NCI-H2227 treated with DMSO at 0.1 percent for 48 hours (cell line): ENCODE results near the gene LRMDA.

Source experiments
- DNase-seq: peaks from one replicate; lab custom pipeline; 2025; lab: John Stamatoyannopoulos, UW

Gene LRMDA

DNA sequence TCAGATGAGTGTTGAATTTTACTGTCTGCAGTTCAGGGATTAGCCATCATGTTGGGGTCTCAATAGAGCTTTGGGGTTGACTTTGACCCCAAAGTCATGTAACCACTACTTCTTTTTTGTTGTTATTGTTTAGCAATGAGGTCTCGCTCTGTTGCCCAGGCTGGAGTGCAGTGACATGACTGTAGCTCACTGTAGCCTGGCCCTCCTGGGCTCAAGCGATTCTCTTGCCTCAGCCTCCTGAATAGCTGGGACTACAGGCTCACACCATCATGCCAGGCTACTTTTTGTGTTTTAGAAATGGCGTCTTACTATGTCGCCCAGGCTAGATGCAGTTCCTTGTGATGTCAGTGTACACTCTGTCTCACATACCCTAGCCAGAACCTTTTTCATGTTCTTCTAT lies 598.4 kb downstream of the LRMDA start:
- DNase-seq: no peak

DNA sequence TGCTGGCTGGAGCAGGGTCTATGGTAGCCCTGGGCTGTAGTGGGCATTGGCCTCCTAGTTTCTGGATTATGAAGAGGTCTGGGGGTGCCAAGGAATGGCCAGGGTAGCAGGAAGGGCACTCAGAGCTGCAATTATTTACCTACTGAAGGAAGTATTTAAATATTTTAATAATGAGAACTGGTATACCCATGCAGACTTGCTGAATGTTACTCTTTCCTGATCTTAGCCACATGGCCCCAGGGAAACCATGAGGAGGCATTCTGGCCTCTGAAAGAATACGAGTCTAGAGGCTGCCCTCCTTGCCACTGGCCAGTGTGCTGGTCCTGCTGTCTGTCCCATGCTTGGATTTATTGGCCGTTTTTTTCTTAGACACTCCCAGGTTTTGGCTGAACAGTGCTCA lies 599.7 kb downstream of the LRMDA start:
- no peak for DNase-seq

DNA sequence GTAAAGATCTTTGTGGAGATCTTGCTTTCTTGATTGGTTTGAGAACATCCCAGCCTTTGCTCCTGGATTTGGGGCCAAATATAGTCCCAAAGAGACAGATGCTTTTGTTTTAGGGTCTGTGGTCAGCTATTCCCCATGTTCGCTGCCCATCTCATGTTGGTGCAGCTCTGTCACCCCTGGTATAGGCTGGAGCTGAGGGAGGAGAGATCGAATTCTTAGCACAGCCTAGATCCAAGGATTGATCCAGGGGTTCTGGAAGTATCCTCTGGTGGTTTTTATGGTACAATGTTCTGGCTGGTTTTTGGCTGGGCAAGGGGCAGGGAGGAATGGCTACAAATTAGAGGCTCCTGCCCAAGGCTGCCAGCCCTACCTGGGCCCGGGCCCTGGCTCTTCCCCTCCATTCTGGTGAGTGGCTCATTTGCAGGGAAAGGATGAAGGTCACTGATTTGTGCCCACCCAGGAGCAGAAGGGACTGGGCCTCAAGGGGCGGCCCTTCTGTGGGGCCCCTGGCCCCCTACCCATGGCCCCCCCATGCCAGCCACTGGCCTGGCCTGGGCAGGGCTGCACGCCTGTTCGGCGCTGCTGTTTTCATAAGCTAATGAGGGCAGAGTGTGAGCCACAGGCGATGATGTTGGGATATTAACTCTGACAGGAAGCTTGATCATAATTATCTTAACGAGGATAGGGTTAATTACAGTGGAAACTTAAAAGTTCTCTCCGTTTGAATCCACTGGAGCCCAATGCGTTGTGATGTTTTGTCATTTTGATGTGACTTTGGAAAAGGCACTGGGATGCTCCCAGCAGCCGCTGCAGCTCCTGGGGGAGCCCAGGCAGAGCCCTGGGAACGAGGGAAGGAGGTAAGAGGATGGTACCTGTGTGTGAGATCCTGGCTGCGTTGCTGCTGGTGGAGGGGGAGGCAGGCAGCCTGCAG lies 600.6 kb downstream of the LRMDA start:
- no peak for DNase-seq

DNA sequence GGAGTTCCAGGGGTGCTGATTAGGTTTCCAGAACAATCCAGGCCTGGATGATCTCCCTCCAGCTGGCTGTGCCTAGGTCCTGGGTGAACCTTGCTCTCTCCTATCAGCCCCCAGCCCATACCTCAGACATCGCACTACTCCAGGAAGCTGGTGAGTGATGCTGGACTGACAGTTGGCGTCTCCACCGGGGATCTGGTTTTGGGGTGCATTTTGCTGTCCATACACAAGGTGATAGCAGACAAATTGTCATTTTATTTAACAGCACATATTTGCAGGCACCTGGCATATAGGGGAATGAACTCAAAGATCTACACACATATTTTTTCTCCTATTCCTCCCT lies 601.2 kb downstream of the LRMDA start:
- no peak for DNase-seq

DNA sequence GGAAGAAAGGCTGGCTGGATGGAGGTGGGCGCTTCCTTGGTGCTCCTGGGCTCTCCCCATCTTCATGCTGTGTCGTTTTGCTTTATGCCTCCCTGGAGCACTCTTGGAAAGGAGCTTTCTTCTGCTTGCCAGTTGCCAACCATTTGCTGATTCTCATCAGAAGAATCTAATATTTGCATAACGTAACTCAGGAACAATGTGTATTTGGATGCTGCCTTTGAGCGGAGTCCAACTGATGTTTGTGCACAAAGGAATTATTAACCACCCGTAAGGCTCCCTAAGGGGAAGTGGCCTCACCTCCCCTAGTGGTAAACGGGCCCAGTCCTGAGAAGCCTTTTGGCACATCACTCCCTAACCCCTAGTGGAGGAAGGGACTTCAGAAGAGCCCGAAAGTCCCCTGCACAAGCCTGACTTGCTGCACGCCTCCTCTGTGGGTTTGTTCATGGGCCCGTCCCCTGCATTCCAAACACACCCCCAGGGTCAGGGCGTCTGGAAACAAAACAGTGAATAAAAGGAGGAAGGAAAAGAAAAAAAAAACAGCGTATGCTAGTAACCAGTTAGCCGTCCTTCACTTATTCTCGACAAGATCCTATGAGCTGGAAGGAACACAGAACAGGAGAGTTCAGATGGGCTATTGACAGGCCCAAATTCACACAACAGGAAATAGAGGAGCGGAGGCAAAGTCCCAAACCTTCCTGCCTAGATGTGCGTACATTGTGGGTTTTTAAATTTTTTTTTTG lies 602.2 kb downstream of the LRMDA start:
- DNase-seq: no peak

DNA sequence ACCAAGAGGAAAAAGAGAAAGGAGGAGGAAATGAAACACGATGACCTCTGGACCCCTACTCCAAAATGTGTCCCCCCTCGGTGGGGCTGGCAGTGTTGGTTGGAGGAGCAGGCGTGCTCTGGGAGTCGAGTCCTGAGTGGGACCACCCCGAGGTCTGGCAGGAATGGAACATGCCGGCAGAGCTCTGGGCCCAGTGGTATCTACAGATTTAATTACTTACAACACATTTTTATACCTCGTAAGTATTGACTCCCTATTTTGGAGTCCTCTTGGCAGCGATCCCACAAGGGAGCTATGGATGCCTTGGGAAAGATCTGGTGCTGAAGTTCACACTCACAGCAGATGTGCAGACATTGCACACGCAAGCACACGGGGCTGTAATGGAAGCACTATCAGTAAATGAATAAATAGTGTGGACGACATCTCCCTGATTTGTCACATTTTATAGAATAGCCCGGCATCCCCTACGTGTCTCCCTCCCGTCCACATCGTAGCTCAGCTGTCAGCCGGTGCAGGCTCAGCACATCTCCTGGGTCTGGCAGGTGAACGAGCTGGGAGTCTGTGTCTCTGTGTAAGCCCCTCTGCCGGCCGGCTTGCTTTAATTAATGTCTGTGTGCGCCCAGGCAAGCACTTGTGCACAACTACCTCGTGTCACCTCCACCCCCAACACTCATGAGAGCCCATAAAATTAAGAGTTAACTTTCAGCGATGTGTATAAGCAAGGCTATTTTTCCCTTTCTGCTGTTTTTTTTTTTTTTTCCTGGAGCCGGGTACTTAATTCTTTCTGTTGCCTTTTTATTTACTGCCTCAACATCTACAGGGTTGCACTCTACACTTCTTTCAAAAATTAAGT lies 603.2 kb downstream of the LRMDA start:
- peak; percentile 4 for DNase-seq

DNA sequence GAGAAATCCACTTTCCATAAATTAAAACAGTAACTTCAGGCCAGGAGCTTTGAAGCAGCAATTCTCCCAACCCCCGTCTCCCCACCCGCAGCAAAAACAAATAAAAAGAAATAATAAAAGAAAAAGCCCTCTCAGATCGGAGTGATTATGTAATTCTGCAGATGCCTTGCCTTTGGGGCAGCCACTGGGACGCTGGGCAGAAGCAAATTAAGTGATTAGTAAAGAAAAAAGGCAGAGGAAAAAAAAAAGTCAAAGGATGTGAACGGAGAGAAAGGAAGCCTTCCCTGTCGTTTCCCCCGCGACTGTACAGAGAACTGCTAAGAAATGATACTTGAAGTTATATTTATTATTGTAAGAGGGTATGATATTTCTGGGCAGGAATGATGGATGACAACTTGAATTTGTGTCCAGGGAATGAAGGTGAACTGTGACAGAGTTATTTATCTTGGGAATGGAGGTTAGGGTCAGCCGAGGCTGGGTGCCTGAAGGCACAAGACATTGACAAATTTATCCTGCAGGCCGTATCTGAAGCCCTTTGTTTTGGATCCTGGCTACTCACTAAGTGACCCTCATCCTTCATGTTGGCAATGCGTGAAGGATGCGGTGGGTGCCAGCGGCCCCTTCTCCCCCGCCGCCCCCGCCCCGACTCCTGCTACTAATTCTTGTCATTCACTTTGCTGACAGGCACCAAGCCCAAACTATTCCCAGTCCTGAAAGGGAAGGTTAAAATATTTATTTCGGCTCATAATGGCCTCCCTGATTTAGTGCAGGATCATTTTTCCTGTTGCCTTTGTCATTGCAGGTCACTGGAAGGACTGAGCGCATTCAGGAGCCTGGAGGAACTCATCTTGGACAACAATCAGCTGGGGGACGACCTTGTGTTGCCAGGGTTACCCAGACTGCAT lies 604.0 kb downstream of the LRMDA start:
- DNase-seq: no peak

DNA sequence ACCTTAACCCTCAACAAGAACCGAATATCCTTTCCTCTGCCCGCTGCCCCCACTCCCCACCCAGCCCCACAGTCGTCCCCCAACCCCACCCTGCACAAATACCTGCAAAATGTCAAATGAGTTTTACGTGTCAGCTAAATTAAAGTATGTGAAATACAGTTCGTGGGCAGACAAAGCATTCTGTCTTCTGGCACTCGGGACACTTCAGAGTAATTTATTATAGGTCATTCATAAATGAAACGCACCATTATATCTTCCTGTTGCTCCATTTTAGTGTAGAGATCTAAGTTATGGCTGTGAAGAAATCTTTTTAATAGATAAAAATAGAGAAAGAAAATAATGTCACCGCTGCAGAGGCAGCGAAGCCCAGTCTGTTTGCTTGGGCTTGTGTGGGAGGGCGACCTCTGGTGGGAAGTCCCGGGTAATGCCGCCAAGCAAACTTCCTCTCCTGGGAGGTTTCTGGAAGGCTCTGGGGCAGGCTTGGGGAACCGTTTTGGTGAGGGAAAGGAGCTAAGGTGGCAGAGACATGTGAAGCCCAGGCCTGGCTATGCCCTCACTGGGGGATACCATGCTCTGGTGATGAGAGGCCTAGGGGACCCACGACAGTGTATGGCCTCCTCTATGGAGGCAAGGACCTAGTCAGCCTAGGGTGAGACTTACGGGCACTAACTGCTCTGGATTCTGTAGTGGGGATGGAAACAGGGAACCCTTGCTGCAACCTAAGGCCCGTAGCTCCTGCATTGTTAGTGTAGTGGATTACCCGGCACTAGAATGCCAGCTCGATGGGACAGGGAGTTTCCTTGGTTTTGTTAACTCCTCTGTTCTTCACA lies 604.9 kb downstream of the LRMDA start:
- peak; percentile 30 for DNase-seq

DNA sequence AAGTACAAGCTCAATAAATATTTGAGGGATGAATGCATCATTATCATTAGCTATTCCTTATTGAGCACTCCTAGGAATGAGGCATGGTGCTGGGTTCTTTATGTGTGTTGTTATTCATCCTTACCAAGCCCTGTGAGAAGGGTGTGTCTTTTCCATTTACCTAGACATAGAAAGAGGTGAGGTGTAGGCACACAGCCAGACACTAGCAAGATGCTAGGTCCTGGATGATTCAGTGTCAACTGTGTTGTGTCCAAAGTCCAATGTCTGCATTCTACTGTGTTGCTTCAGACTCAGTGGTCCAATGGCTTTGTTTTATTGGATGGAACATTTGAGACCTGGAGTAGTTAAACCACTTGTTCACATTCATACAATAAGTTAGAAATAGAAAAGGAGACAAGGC lies 605.5 kb downstream of the LRMDA start:
- DNase-seq: no peak

DNA sequence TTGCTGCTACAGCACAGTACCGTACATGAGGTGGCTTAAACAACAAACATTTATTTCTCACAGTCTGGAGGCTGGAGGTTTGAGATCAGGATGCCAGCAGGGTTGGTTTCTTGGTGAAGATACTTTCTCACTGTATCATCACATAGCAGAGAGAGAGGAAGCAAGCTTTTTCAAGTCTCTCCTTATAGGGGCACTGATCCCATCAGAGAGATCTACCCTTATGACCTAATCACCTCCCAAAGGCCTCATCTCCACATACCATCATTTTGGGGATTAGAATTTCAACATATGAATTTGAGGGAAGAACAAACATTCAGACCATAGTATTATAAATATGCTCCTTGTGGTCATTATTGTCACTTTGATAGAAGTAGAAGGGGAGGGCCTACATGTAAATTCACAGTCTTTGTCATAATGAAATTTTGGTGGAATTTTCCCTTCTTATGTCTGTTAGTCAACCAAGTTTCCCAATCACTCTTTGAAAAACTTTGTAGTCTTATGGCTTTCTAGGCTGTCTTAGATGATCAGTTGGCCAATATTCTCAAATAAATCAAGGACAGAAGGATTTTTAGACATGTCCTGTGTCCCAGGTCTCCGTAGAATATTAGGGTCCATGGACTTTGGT lies 606.2 kb downstream of the LRMDA start:
- no peak for DNase-seq

DNA sequence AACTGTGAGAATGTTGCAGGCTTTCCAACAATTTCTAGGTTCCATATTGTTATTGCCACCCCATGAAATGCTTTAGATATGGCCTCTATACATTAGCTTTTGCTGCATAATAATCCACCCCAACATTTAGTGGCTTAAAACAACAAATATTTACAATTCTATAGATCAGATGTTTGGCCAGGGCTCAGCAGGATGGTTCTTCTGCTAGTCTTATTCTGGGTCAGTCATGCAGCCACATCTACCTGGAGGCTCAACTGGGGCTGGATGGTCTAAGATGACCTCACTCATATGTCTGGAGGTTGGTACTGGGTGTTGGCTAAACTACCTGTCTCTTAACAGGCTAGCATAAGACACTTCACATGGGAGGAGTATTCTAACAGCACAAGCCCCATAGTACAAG lies 607.3 kb downstream of the LRMDA start:
- no peak for DNase-seq

DNA sequence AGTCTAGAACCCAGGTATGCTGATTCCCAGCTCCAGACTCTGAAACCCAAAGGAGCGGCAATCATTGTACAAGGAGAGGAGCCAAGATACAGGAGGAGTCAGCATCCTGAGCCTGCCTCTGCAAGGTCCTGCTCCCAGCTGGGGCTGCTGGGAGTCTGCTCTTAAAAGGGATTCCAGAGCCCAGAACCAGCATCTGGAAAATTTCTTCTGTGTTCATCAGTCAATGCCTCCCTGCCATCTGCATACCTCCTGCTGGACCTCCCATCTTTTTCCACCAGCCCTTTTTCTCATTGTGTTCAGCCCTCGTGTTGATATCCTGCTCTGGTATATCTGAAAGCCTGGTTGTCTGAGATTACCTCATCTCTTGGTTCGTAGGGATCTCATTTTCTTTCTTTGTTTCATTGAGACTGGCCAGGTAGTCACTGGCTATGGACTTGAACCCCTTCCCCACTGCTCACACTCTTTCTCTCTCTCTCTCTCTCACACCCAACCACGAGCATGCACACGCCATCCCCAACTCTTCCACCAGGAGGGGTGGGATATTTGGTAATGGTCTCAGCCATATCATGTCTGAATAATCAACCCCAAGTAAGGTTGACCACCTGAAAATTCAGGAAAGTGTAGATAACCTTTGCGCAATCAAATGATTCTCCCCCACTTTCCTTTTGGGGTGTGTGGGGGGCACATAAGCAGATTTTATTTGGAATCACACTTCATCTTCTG lies 608.8 kb downstream of the LRMDA start:
- no peak for DNase-seq

DNA sequence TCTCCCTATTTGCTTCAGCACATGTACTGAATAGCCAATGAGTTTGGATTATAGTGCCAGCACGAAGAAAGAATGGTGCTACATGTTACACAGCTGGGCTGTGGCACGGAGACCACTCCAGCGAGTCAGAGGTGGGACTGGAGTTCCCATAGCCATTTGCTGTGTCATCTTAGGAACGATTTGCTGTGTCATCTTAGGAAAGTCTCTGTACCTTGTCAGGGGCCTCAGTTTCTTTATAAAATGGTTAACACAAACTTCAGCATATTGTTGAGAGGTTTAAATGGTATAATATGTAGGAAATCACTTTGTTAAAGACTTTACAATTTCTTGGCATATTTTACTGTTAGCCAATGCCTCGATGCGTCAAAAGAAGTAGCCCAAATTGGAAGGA lies 609.4 kb downstream of the LRMDA start:
- no peak for DNase-seq

DNA sequence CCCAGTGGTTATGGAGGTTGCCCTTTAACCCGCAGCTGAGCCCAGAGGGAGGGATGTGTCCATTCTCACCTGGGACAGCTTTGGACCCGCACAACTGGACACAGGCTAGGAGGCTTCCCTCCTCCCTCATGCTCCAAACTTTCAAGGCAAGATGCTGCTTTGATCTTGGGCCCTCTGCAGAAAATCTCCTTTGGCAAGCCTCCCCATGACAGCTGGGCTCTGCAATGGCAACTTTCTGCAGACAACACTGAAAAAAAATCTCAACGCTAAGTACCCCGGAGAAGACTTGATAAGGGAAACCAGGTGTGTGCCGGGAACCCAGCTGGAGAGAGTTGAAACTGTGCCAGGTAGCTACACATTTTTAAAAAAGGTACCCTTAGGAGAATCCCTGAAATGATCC lies 610.1 kb downstream of the LRMDA start:
- DNase-seq: no peak

DNA sequence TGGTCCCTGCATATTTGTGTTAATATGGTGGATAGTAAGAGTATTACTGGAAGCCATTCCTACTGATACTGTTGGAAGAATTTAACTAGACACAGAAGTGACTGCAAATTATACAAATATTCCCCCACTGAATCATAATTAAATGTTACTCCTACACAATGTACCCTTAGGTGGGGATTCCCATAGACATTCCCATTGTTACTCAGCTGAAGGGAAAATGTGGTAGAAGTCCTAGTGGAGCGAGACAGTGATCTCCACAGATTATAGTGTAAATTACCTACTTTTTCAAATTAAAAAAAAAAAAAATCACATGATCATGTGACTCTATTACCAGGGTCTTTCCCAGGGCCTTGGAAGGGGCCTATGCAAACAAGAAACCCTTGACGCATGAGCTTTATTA lies 611.8 kb downstream of the LRMDA start:
- DNase-seq: no peak

DNA sequence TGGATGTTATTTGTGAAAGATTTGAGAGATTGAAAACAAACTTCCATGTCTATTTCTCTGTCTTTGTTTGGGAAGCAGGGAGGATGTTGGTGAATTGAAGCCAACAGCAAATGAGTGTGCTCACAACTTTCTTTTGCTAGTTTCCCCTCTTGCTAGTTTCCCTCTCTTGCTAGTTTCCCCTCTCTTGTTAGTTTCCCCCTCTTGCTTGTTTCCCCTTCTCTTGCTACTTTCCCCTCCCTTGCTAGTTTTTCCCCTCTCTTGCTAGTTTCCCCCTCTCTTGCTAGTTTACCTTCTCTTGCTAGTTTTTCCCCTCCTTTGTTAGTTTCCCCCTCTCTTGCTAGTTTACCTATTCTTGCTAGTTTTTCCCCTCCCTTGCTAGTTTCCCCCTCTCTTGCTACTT lies 613.3 kb downstream of the LRMDA start:
- no peak for DNase-seq

DNA sequence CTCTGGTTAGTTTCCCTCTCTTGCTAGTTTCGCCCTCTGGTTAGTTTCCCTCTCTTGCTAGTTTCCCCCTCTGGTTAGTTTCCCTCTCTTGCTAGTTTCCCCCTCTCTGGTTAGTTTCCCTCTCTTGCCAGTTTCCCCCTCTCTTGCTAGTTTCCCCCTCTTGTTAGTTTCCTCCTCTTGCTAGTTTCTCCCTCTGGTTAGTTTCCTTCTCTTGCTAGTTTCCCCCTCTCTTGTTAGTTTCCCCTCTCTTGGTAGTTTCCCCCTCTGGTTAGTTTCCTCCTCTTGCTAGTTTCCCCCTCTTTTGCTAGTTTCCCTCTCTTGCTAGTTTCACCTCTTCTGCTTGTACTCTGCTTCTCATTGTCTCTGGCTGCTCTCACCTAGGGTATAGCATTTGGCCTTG lies 613.8 kb downstream of the LRMDA start:
- DNase-seq: no peak

DNA sequence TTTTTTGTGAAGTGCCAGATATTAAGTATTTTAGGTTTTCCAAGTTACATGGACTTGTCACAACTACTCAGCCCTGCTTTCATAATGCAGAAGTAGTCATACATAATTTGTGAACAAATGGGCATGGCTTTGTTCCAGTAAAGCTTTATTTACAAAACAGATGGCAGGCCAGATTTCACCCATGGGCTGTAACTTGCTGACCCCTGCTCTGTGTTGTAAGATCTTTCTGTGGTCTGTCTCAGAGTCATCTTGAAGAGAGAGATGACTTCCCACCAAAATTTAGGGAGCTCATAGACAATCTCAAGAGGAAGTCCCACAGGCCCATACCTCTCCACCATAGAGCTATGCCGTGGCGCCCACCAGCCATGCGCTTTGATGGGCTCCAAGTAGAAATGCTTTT lies 616.1 kb downstream of the LRMDA start:
- DNase-seq: no peak

DNA sequence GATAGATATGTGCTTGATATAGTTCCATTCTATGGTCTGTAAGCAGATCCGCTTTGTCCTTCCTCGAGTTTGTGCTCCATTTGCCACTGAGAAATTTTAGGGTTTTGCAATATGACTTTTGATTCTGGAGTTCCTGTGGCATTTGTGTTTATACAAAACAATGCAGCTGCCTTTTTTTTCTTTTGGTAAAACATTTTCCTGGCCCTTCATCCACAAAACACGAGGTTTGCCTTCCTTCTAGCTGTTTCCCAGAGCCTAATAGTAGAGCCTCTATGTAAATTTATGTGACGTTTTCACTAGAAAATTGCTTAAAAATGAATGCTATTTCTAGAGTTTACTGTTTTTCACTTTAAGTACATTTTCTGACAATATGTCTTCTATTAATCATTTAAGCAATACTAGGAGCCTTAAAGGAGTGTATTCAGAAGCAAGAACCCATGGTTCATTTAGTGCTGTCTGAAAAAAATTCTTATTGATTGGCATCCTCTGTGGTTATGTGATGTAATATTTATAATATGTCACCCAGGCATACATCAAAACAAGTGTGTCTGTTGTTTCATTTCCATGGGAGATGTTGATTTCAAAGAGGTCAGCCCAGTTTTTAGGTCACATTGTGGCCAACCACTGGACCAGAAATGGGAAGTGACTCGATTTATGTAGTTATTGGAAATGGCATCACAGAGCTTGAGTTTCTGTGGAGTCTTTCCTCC lies 618.3 kb downstream of the LRMDA start:
- no peak for DNase-seq
